NB4 (cell line): Measurements from ENCODE around the gene ZNF423.

ENCODE experiments used
- POLR2A ChIP-seq: IDR thresholded peaks from 2 replicates; pipeline ENCODE4 v1.6.1; 2011; ENCODE audit warnings: mild to moderate bottlenecking; ENCODE audit not compliant: insufficient read length; ENCODE audit errors: extremely low read depth
- TF ChIP-seq, protein P1 (sequence below): IDR thresholded peaks from one replicate; pipeline ENCODE4 v1.5.1; 2012; ENCODE audit warnings: low read depth, low read length

DNA sequence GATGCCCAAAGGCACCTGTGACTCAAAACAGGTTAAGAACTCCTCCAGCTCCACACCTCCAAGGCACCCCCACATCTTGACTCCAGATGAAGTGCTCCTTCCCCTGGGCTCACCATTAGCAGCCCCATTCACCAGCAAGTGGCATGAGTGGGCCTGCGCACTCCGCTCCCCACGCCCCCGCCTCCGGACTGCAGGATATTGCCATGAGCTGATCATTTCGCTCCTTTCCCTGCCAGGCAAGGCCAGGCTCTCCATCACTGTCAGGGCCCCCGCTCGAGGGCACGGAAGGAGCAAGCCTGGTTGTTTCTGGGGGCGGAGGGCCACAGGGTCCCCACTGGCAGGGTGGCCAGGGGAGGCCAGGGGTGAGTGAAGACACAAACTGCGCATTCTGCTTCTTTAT is 69.9 kb downstream of the ZNF423 start:
- TF ChIP-seq, protein P1, sequence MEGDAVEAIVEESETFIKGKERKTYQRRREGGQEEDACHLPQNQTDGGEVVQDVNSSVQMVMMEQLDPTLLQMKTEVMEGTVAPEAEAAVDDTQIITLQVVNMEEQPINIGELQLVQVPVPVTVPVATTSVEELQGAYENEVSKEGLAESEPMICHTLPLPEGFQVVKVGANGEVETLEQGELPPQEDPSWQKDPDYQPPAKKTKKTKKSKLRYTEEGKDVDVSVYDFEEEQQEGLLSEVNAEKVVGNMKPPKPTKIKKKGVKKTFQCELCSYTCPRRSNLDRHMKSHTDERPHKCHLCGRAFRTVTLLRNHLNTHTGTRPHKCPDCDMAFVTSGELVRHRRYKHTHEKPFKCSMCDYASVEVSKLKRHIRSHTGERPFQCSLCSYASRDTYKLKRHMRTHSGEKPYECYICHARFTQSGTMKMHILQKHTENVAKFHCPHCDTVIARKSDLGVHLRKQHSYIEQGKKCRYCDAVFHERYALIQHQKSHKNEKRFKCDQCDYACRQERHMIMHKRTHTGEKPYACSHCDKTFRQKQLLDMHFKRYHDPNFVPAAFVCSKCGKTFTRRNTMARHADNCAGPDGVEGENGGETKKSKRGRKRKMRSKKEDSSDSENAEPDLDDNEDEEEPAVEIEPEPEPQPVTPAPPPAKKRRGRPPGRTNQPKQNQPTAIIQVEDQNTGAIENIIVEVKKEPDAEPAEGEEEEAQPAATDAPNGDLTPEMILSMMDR: no peak
- no peak for TF ChIP-seq POLR2A
